Caco-2 (cell line): ENCODE measurements around the gene PTAR1. TPM values are rescaled to one million over a fixed set of nuclear protein-coding genes. Genes with fewer than 3 reads are reported as not detected.
"Not testable (repeated sequence)": the region's sequence is repeated elsewhere in the genome, so short reads cannot be mapped to it uniquely, and the experiment has no call there.

Experiments used
- BruUV-seq: library from RNA; stranded (reverse); fragments of 400-500 nt; replicated peaks from 2 replicates; lab custom pipeline; 2021; lab: Mats Ljungman, UMichigan
- CTCF ChIA-PET: fragments of 300-600 bp; sonication (Branson Sonifier 250); formaldehyde crosslinking; loops from one replicate; lab custom pipeline; 2022; ENCODE audit warnings: antibody characterized with exemption; lab: Charles Lee
- POLR2A ChIA-PET: fragments of 300-600 bp; sonication (Branson Sonifier 250); formaldehyde crosslinking; loops from one replicate; lab custom pipeline; 2022; ENCODE audit warnings: antibody characterized with exemption; lab: Charles Lee
- DNase-seq, 2 experiments: peaks; one replicate each; pipeline versions ENCODE4 v3.0.0 to v3.0.0-alpha.2; 2020 to 2022
- H3K27me3 ChIP-seq: replicated peaks from 2 replicates; pipeline ENCODE4 v1.6.0; 2011; ENCODE audit warnings: low read length; ENCODE audit not compliant: control insufficient read depth, insufficient read depth
- H3K36me3 ChIP-seq: 2 replicates; pipeline ENCODE4 v1.5.1; 2011; ENCODE audit warnings: low read length; ENCODE audit not compliant: control insufficient read depth, insufficient read depth
- H3K4me1 ChIP-seq: fragments of 250-450 bp; sonication (Bioruptor Pico); 2 replicates; pipeline ENCODE4 v1.5.1; 2020; ENCODE audit warnings: mild to moderate bottlenecking
- H3K4me3 ChIP-seq: 2 replicates; pipeline ENCODE4 v1.5.1; 2011; ENCODE audit warnings: low read depth, mild to moderate bottlenecking, control low read depth, low read length
- H3K9me3 ChIP-seq: fragments of 250-450 bp; sonication (Bioruptor Pico); 2 replicates; pipeline ENCODE4 v1.5.1; 2020; ENCODE audit warnings: mild to moderate bottlenecking, moderate library complexity
- H3K27ac Mint-ChIP-seq: one replicate; pipeline ENCODE4 v1.8.0; 2022; ENCODE audit warnings: mixed read lengths; ENCODE audit not compliant: unreplicated experiment
- H3K27me3 Mint-ChIP-seq: one replicate; pipeline ENCODE4 v1.8.0; 2022; ENCODE audit warnings: mixed read lengths; ENCODE audit not compliant: insufficient read depth, unreplicated experiment
- H3K36me3 Mint-ChIP-seq: one replicate; pipeline ENCODE4 v1.8.0; 2022; ENCODE audit warnings: mild to moderate bottlenecking, mixed read lengths; ENCODE audit not compliant: insufficient read depth, unreplicated experiment
- H3K4me1 Mint-ChIP-seq: one replicate; pipeline ENCODE4 v1.8.0; 2022; ENCODE audit warnings: low read depth, mixed read lengths; ENCODE audit not compliant: unreplicated experiment
- H3K4me3 Mint-ChIP-seq: one replicate; pipeline ENCODE4 v1.8.0; 2022; ENCODE audit warnings: mild to moderate bottlenecking, moderate library complexity, mixed read lengths; ENCODE audit not compliant: unreplicated experiment
- H3K9me3 Mint-ChIP-seq: one replicate; pipeline ENCODE4 v1.8.0; 2022; ENCODE audit warnings: mixed read lengths; ENCODE audit not compliant: unreplicated experiment
- intact Hi-C: fragments of 100-400 bp; cut with micrococcal nuclease; formaldehyde crosslinking; loops from one replicate; pipeline ENCODE4 v1.10.0; 2022; ENCODE audit not compliant: unreplicated experiment
- total RNA-seq: library from RNA; stranded (reverse); gene quantifications from 2 replicates; pipeline ENCODE4 v1.2.3, GENCODE V29; 2022
- TF ChIP-seq, protein P1 (sequence below), 2 experiments: fragments of 200-600 bp in 1 of 2; IDR thresholded peaks; 1 replicate in 1 of 2; 2 replicates in 1 of 2; pipeline versions ENCODE4 v1.5.1 to v1.8.0; 2011 to 2022; ENCODE audit warnings: antibody characterized with exemption in 1 of 2, control low read depth in 1 of 2, inconsistent platforms in 1 of 2, low read depth in 1 of 2, low read length in 1 of 2, mild to moderate bottlenecking in 1 of 2, moderate library complexity in 1 of 2; ENCODE audit not compliant: insufficient read depth in 1 of 2, severe bottlenecking in 1 of 2, unreplicated experiment in 1 of 2

The PTAR1 gene
- total RNA-seq, 1 experiment from 2014 or later, result 16.5 TPM

DNA sequence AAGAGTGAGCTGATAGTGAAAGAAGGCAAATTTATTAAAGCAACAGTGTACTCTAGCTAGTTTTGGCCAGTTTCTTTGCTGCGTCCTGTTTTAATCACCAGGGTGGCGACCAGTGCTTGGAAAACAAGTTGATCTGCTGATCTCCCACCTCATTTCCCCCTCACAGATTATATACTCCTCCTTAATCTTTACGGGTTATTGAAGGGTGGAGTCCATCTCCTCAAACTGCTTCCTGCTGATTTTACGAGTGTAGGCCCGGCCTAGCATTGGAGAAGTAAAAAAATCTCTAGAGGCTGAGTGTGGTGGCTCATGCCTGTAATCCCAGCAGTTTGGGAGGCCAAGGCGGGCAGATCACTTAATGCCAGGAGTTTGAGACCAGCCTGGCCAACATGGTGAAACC lies 46.8 kb upstream of the PTAR1 start:
- TF ChIP-seq, protein P1, sequence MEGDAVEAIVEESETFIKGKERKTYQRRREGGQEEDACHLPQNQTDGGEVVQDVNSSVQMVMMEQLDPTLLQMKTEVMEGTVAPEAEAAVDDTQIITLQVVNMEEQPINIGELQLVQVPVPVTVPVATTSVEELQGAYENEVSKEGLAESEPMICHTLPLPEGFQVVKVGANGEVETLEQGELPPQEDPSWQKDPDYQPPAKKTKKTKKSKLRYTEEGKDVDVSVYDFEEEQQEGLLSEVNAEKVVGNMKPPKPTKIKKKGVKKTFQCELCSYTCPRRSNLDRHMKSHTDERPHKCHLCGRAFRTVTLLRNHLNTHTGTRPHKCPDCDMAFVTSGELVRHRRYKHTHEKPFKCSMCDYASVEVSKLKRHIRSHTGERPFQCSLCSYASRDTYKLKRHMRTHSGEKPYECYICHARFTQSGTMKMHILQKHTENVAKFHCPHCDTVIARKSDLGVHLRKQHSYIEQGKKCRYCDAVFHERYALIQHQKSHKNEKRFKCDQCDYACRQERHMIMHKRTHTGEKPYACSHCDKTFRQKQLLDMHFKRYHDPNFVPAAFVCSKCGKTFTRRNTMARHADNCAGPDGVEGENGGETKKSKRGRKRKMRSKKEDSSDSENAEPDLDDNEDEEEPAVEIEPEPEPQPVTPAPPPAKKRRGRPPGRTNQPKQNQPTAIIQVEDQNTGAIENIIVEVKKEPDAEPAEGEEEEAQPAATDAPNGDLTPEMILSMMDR (IDR thresholded peaks at IDR 0.05; ENCODE audit: insufficient read depth in 1 of 2, low read depth in 1 of 2, low read length in 1 of 2, severe bottlenecking in 1 of 2, unreplicated experiment in 1 of 2), result no peak
- H3K27ac Mint-ChIP-seq, result no peak overlapping the region
- CTCF ChIA-PET, result no interaction called here

DNA sequence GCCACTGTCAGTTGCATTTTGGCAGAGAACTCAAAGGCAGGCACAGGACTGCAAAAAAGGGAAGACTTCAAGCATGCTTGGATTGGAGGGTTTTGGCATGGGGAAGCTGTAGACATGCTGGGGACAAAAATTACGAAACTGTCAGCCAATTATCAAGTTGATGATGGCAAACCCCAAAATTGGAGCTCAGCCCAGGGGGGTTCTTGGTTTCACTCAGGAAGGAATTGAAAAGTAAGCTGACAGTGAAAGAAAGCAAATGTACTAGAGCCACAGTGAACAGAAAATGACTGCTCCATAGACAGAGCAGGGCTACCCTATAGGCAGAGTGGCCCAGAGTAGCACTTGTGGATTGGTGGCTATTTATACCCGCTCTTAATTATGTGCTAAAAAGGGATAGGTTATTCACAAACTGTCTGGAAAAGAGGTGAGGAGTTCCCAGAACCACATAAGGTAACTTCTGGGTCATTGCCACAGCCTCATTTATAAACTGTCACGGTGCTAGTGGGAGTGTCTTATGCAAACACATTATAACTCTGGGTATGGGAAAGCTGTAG lies 46.2 kb upstream of the PTAR1 start:
- no peaks in the 10 kb centered on the region for H3K9me3 ChIP-seq
- CTCF ChIA-PET, result no interaction called here
- intact Hi-C loops, result no loop called here
- no TSS peak for BruUV-seq
- Mint-ChIP-seq H3K27ac (no peak overlapping the region), H3K9me3 (no peaks in the 10 kb centered on the region), H3K36me3 (no peaks in the 10 kb centered on the region), H3K4me3 (no peak overlapping the region), H3K27me3 (no peaks in the 10 kb centered on the region), H3K4me1 (no peaks in the 10 kb centered on the region)
- TF ChIP-seq, protein P1 (IDR thresholded peaks at IDR 0.05; ENCODE audit: insufficient read depth in 1 of 2, low read depth in 1 of 2, low read length in 1 of 2, severe bottlenecking in 1 of 2, unreplicated experiment in 1 of 2), result no peak
- POLR2A ChIA-PET, result no interaction called here
- no peak overlapping the region for H3K4me3 ChIP-seq
- H3K27me3 ChIP-seq, result no peaks in the 10 kb centered on the region
- H3K4me1 ChIP-seq, result no peaks in the 10 kb centered on the region
- no peak for DNase-seq
- H3K36me3 ChIP-seq, result no peaks in the 10 kb centered on the region

More for the DNA sequence above, 46.8 kb upstream of the PTAR1 start:
- POLR2A ChIA-PET, result no interaction called here
- H3K27me3 Mint-ChIP-seq, result no peaks in the 10 kb centered on the region
- H3K36me3 Mint-ChIP-seq, result no peaks in the 10 kb centered on the region
- Histone ChIP-seq H3K4me3 (no peak overlapping the region), H3K4me1 (no peaks in the 10 kb centered on the region), H3K36me3 (no peaks in the 10 kb centered on the region), H3K9me3 (no peaks in the 10 kb centered on the region), H3K27me3 (no peaks in the 10 kb centered on the region)
- H3K4me3 Mint-ChIP-seq, result no peak overlapping the region
- DNase-seq, result no peak
- BruUV-seq, result no TSS peak
- intact Hi-C loops, result no loop called here
- H3K4me1 Mint-ChIP-seq, result no peaks in the 10 kb centered on the region
- no peaks in the 10 kb centered on the region for H3K9me3 Mint-ChIP-seq

DNA sequence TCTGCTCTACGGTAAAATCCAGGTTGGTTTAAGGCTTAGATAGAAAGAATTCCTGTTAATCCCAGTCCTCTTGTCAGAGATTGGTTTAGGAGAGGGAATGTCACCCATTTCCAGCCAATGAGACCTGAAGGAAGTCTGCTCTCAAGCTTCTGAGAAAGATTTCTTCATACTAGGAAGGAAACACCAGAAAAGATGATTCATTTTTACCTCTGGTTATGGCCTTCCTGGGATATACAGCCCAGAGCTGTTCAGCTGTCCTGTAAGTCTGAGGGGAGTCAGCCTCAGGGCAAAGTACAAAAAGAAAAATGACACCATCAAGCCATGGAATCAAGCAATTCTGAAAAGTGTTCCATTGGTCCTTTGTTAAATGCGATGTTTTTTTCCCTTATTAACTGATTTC lies 42.2 kb upstream of the PTAR1 start:
- BruUV-seq, result no TSS peak
- H3K4me3 ChIP-seq, result no peak overlapping the region
- H3K36me3 ChIP-seq, result no peaks in the 10 kb centered on the region
- CTCF ChIA-PET, result no interaction called here
- Mint-ChIP-seq H3K4me1 (no peaks in the 10 kb centered on the region), H3K27ac (no peak overlapping the region), H3K27me3 (no peaks in the 10 kb centered on the region), H3K9me3 (no peaks in the 10 kb centered on the region), H3K4me3 (no peak overlapping the region), H3K36me3 (no peaks in the 10 kb centered on the region)
- TF ChIP-seq, protein P1 (IDR thresholded peaks at IDR 0.05; ENCODE audit: insufficient read depth in 1 of 2, low read depth in 1 of 2, low read length in 1 of 2, severe bottlenecking in 1 of 2, unreplicated experiment in 1 of 2), result no peak
- H3K4me1 ChIP-seq, result no peaks in the 10 kb centered on the region
- intact Hi-C loops, result no loop called here
- no peaks in the 10 kb centered on the region for H3K9me3 ChIP-seq
- DNase-seq, result no peak
- POLR2A ChIA-PET, result no interaction called here
- no peaks in the 10 kb centered on the region for H3K27me3 ChIP-seq

DNA sequence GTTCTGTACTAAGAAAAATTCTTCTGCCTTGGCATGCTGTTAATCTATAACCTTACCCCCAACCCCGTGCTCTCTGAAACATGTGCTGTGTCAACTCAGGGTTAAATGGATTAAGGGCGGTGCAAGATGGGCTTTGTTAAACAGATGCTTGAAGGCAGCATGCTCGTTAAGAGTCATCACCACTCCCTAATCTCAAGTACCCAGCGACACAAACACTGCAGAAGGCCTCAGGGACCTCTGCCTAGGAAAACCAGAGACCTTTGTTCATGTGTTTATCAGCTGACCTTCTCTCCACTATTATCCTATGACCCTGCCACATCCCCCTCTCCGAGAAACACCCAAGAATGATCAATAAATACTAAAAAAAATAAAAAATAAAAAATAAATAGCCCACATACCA lies 40.2 kb upstream of the PTAR1 start:
- H3K36me3 ChIP-seq, H3K4me3 ChIP-seq, H3K27me3 Mint-ChIP-seq, H3K27me3 ChIP-seq, H3K4me1 Mint-ChIP-seq, H3K4me3 Mint-ChIP-seq, POLR2A ChIA-PET, BruUV-seq, H3K36me3 Mint-ChIP-seq, H3K27ac Mint-ChIP-seq, intact Hi-C loops, H3K9me3 Mint-ChIP-seq, CTCF ChIA-PET, H3K9me3 ChIP-seq, DNase-seq, H3K4me1 ChIP-seq: not testable (repeated sequence)

DNA sequence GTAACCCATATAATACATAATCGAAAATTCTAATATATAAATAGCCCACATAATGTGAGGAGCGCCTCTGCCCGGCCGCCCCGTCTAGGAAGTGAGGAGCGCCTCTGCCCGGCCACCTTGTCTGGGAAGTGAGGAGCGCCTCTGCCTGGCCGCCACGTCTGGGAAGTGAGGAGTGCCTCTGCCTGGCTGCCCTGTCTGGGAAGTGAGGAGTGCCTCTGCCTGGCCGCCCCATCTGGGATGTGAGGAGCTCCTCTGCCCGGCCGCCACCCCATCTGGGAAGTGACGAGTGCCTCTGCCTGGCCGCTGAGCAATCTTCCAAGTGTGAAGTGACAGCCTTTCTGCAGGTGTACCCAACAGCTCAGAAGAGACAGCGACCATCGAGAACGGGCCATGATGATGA lies 39.7 kb upstream of the PTAR1 start:
- H3K9me3 ChIP-seq, POLR2A ChIA-PET, intact Hi-C loops, H3K36me3 ChIP-seq, DNase-seq, H3K4me1 ChIP-seq, H3K27me3 ChIP-seq, BruUV-seq, H3K27ac Mint-ChIP-seq, CTCF ChIA-PET, H3K4me3 Mint-ChIP-seq, H3K36me3 Mint-ChIP-seq, H3K4me3 ChIP-seq, H3K9me3 Mint-ChIP-seq, H3K27me3 Mint-ChIP-seq, H3K4me1 Mint-ChIP-seq: not testable (repeated sequence)
